ENCODE measurements around the gene NPFFR2.

Gene NPFFR2

GRCh38 chr4:72016011-72016410 is 15.8 kb upstream of the NPFFR2 start:
- no peaks in the 10 kb centered on the region for H3K4me1 ChIP-seq (ENCODE audit: insufficient read depth, low read length, severe bottlenecking)
- H3K9me3 ChIP-seq (ENCODE audit: low read length), result no peaks in the 10 kb centered on the region
- no peaks in the 10 kb centered on the region for H3F3A ChIP-seq (ENCODE audit: insufficient read depth, low read length)
- H3K36me3 ChIP-seq (ENCODE audit: insufficient read depth, low read length), result no peaks in the 10 kb centered on the region
- H3K27me3 ChIP-seq (ENCODE audit: insufficient read depth, low read length), result no peaks in the 10 kb centered on the region
- H3K79me2 ChIP-seq (ENCODE audit: insufficient read depth, low read length), result no peaks in the 10 kb centered on the region
- H3K4me2 ChIP-seq (ENCODE audit: low read length), result no peak overlapping the region
- H2AFZ ChIP-seq (ENCODE audit: low read length), result no peak overlapping the region
- no peaks in the 10 kb centered on the region for H4K20me1 ChIP-seq (ENCODE audit: insufficient read depth, low read length)
- no peaks in the 10 kb centered on the region for H3K9me2 ChIP-seq (ENCODE audit: low read depth, low read length)
- TF ChIP-seq EZH2 (IDR thresholded peaks at IDR 0.05; ENCODE audit: borderline replicate concordance, low read length) (no peak), CTCF (IDR thresholded peaks at IDR 0.05; ENCODE audit: low read length) (no peak)
- H3K27ac ChIP-seq (ENCODE audit: low read depth, low read length, poor library complexity, severe bottlenecking), result no peak overlapping the region
- H3K4me3 ChIP-seq (ENCODE audit: low read depth, low read length, poor library complexity, severe bottlenecking), result no peak overlapping the region
- H3K9ac ChIP-seq (ENCODE audit: low read length), result no peak overlapping the region

GRCh38 chr4:72019688-72020087 is 12.1 kb upstream of the NPFFR2 start:
- no peaks in the 10 kb centered on the region for H3F3A ChIP-seq (ENCODE audit: insufficient read depth, low read length)
- no peaks in the 10 kb centered on the region for H3K4me1 ChIP-seq (ENCODE audit: insufficient read depth, low read length, severe bottlenecking)
- no peak overlapping the region for H3K4me2 ChIP-seq (ENCODE audit: low read length)
- no peak overlapping the region for H3K27ac ChIP-seq (ENCODE audit: low read depth, low read length, poor library complexity, severe bottlenecking)
- no peaks in the 10 kb centered on the region for H3K9me3 ChIP-seq (ENCODE audit: low read length)
- no peak overlapping the region for H3K9ac ChIP-seq (ENCODE audit: low read length)
- no peaks in the 10 kb centered on the region for H4K20me1 ChIP-seq (ENCODE audit: insufficient read depth, low read length)
- H3K9me2 ChIP-seq (ENCODE audit: low read depth, low read length), result no peaks in the 10 kb centered on the region
- no peaks in the 10 kb centered on the region for H3K79me2 ChIP-seq (ENCODE audit: insufficient read depth, low read length)
- H3K36me3 ChIP-seq (ENCODE audit: insufficient read depth, low read length), result no peaks in the 10 kb centered on the region
- TF ChIP-seq CTCF (IDR thresholded peaks at IDR 0.05; ENCODE audit: low read length), result no peak
- H3K27me3 ChIP-seq (ENCODE audit: insufficient read depth, low read length), result no peaks in the 10 kb centered on the region
- no peak overlapping the region for H2AFZ ChIP-seq (ENCODE audit: low read length)
- no peak overlapping the region for H3K4me3 ChIP-seq (ENCODE audit: low read depth, low read length, poor library complexity, severe bottlenecking)

DNA sequence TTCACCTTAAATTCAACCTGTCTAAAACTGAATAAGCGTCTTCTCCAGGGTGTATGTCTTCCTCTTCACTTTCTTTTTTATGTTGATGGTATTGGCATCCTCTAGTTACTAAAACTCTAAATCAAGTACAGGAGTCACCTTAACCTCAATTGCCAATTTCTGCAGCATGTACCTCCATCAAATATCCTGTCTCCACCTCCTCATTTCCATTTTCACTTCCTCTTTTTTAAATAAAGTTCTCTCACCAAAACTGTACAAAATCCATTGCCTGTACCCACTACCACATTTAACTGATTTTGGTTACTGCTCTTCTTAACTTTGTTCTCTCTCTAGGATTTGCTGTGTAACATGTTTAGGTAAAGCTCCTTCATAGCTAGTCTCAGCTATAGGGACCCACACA is 9.2 kb upstream of the NPFFR2 start:
- H3K4me3 ChIP-seq (ENCODE audit: low read depth, low read length, poor library complexity, severe bottlenecking), result no peak overlapping the region
- H3F3A ChIP-seq (ENCODE audit: insufficient read depth, low read length), result no peaks in the 10 kb centered on the region
- no peaks in the 10 kb centered on the region for H3K36me3 ChIP-seq (ENCODE audit: insufficient read depth, low read length)
- no peaks in the 10 kb centered on the region for H3K9me3 ChIP-seq (ENCODE audit: low read length)
- H3K27ac ChIP-seq (ENCODE audit: low read depth, low read length, poor library complexity, severe bottlenecking), result no peak overlapping the region
- no peak overlapping the region for H3K9ac ChIP-seq (ENCODE audit: low read length)
- no peaks in the 10 kb centered on the region for H3K9me2 ChIP-seq (ENCODE audit: low read depth, low read length)
- H2AFZ ChIP-seq (ENCODE audit: low read length), result no peak overlapping the region
- TF ChIP-seq CTCF (IDR thresholded peaks at IDR 0.05; ENCODE audit: low read length) (no peak), EZH2 (IDR thresholded peaks at IDR 0.05; ENCODE audit: borderline replicate concordance, low read length) (no peak)
- no peaks in the 10 kb centered on the region for H3K27me3 ChIP-seq (ENCODE audit: insufficient read depth, low read length)
- no peak overlapping the region for H3K4me2 ChIP-seq (ENCODE audit: low read length)
- H4K20me1 ChIP-seq (ENCODE audit: insufficient read depth, low read length), result no peaks in the 10 kb centered on the region
- H3K79me2 ChIP-seq (ENCODE audit: insufficient read depth, low read length), result no peaks in the 10 kb centered on the region
- no peaks in the 10 kb centered on the region for H3K4me1 ChIP-seq (ENCODE audit: insufficient read depth, low read length, severe bottlenecking)

Measured in OCI-LY1 (cell line).